GM12878 (cell line): Measurements from ENCODE around the gene ACOT13. TPM values are rescaled to one million over a fixed set of nuclear protein-coding genes. Genes with fewer than 3 reads are reported as not detected.

Experiments
- ATAC-seq: fragments of 200-7000 bp; cut with Tn5 transposase; 3 replicates; pipeline ENCODE4 v1.9.1; 2020; ENCODE audit warnings: mild to moderate bottlenecking, moderate library complexity
- BruUV-seq: library from RNA; stranded (reverse); fragments of 400-500 nt; replicated peaks from 2 replicates; lab custom pipeline; 2021; lab: Mats Ljungman, UMichigan
- CTCF ChIA-PET: fragments of 300-600 bp; sonication (Branson Sonifier 250); formaldehyde crosslinking; extraction: SDS; loops from one replicate; lab custom pipeline; 2021; ENCODE audit warnings: inconsistent platforms; lab: Yijun Ruan, JAX
- POLR2A ChIA-PET: fragments of 350-600 bp; formaldehyde crosslinking; extraction: SDS; loops from one replicate; lab custom pipeline; 2021; ENCODE audit warnings: inconsistent platforms; lab: Charles Lee
- RAD21 ChIA-PET: fragments of 300-600 bp; sonication (Branson Sonifier 250); formaldehyde crosslinking; loops from one replicate; lab custom pipeline; 2023; ENCODE audit warnings: antibody characterized with exemption; ENCODE audit not compliant: unreplicated experiment; lab: Charles Lee
- SMC1A ChIA-PET: fragments of 300-600 bp; sonication (Branson Sonifier 250); formaldehyde crosslinking; loops from one replicate; lab custom pipeline; 2023; ENCODE audit not compliant: unreplicated experiment, uncharacterized antibody; lab: Charles Lee
- DNase-seq: peaks from one replicate; pipeline ENCODE4 v3.0.0-alpha.2; 2011; ENCODE audit warnings: low read depth, low spot score
- FAIRE-seq: peaks from 3 replicates; lab custom pipeline; 2011; peaks lifted over from hg19 to GRCh38; lab: Jason Lieb, UNC
- H2AFZ ChIP-seq: 2 replicates; pipeline ENCODE4 v1.6.0; 2011; ENCODE audit warnings: low read depth, low read length, control low read depth; ENCODE audit not compliant: control insufficient read depth
- H3K27ac ChIP-seq: 2 replicates; pipeline ENCODE4 v1.5.1; 2011; ENCODE audit warnings: control low read depth; ENCODE audit not compliant: control insufficient read depth, insufficient read depth
- H3K27me3 ChIP-seq, 2 experiments: replicated peaks in 1 of 2; 2 replicates each; pipeline versions ENCODE4 v1.6.0 to v1.6.1; 2011; ENCODE audit warnings: low read length in 1 of 2; ENCODE audit not compliant: control insufficient read depth in 2 of 2, insufficient read depth in 2 of 2
- H3K36me3 ChIP-seq, 2 experiments: 2 replicates each; pipeline ENCODE4 v1.5.1; 2011; ENCODE audit warnings: low read length in 1 of 2; ENCODE audit not compliant: control insufficient read depth in 2 of 2, insufficient read depth in 2 of 2
- H3K4me1 ChIP-seq: 2 replicates; pipeline ENCODE4 v1.6.1; 2011; ENCODE audit warnings: mild to moderate bottlenecking, low read length, moderate library complexity, mixed read lengths; ENCODE audit not compliant: control insufficient read depth, insufficient read depth
- H3K4me2 ChIP-seq: 2 replicates; pipeline ENCODE4 v1.6.0; 2011; ENCODE audit warnings: control low read depth; ENCODE audit not compliant: control insufficient read depth, insufficient read depth
- H3K4me3 ChIP-seq: fragments of 200-600 bp; sonication (generic); 2 replicates; pipeline ENCODE4 v1.5.1; 2016
- H3K79me2 ChIP-seq: 2 replicates; pipeline ENCODE4 v1.6.0; 2011; ENCODE audit warnings: low read length; ENCODE audit not compliant: control insufficient read depth, insufficient read depth
- H3K9ac ChIP-seq: 2 replicates; pipeline ENCODE4 v1.8.0; 2011; ENCODE audit warnings: low read length, control low read depth, mixed read lengths; ENCODE audit not compliant: control insufficient read depth, insufficient read depth
- H3K9me3 ChIP-seq: replicated peaks from 3 replicates; pipeline ENCODE4 v1.5.1; 2011; ENCODE audit warnings: mild to moderate bottlenecking, low read length; ENCODE audit not compliant: control insufficient read depth, insufficient read depth
- H4K20me1 ChIP-seq: 2 replicates; pipeline ENCODE4 v1.6.0; 2011; ENCODE audit not compliant: control insufficient read depth, insufficient read depth
- BHLHE40 ChIP-seq, 2 experiments: fragments of 450-650 bp in 1 of 2; IDR thresholded peaks; 2 replicates each; pipeline ENCODE4 v1.6.1; 2011 to 2017; ENCODE audit warnings: low read depth in 2 of 2, borderline replicate concordance in 1 of 2, improper control_type of control experiment in 1 of 2, low read length in 1 of 2, mild to moderate bottlenecking in 1 of 2
- CHD4 ChIP-seq: fragments of 200-600 bp; sonication (generic); IDR thresholded peaks from 2 replicates; pipeline ENCODE4 v1.6.1; 2016; ENCODE audit warnings: mild to moderate bottlenecking
- IKZF1 ChIP-seq: fragments of 450-650 bp; conservative IDR thresholded peaks from 2 replicates; pipeline ENCODE4 v1.6.1; 2017; ENCODE audit warnings: antibody characterized with exemption, mild to moderate bottlenecking
- NR2F1 ChIP-seq: fragments of 450-650 bp; conservative IDR thresholded peaks from 2 replicates; pipeline ENCODE4 v1.6.1; 2017; ENCODE audit warnings: mild to moderate bottlenecking
- PBX3 ChIP-seq: IDR thresholded peaks from 2 replicates; pipeline ENCODE4 v1.6.1; 2011; ENCODE audit warnings: mild to moderate bottlenecking, low read depth, low read length, moderate library complexity; ENCODE audit not compliant: insufficient replicate concordance
- RBBP5 ChIP-seq: fragments of 200-600 bp; sonication (generic); conservative IDR thresholded peaks from 2 replicates; pipeline ENCODE4 v1.6.1; 2016
- SIN3A ChIP-seq: IDR thresholded peaks from 2 replicates; pipeline ENCODE4 v1.6.1; 2012; ENCODE audit warnings: low read depth, low read length, improper control_type of control experiment
- SKIL ChIP-seq: fragments of 450-650 bp; IDR thresholded peaks from 2 replicates; pipeline ENCODE4 v1.6.1; 2017; ENCODE audit warnings: mild to moderate bottlenecking, low read depth, inconsistent platforms; ENCODE audit not compliant: poor library complexity, severe bottlenecking
- YY1 ChIP-seq: IDR thresholded peaks from 2 replicates; pipeline ENCODE4 v1.6.1; 2011; ENCODE audit warnings: low read depth, mild to moderate bottlenecking, low read length
- ZBED1 ChIP-seq: IDR thresholded peaks from 2 replicates; pipeline ENCODE4 v1.6.1; 2016; ENCODE audit warnings: borderline replicate concordance
- WGBS: methylation state at CpG from one replicate; pipeline ENCODE4 v1.1.6; 2016; ENCODE audit warnings: low lambda C conversion rate; ENCODE audit not compliant: insufficient replicate concordance, insufficient coverage; ENCODE audit errors: missing lambda C conversion rate; 5-methylcytosine and 5-hydroxymethylcytosine counted together
- in situ Hi-C: fragments of 300-500 bp; cut with MboI; formaldehyde crosslinking; loops from 9 replicates; pipeline ENCODE4 v1.14.3; 2018; ENCODE audit warnings: mixed read lengths
- intact Hi-C: fragments of 100-400 bp; cut with micrococcal nuclease; formaldehyde crosslinking; loops from one replicate; pipeline ENCODE4 v1.14.2; 2022; ENCODE audit not compliant: unreplicated experiment
- polyA plus RNA-seq, 11 experiments: library from polyadenylated mRNA; depleted of rRNA in 4 of 11; unstranded in 6 of 11; stranded (reverse) in 5 of 11; fragments of >200 nt; fragmentation: Nextera tagmentation in 4 of 11; fragmentation: Illumina TruSeq in 1 of 11; extraction: Ambion mirVana in 4 of 11; extraction: Trizol in 1 of 11; gene quantifications; 1 replicate in 1 of 11; 2 replicates in 10 of 11; pipeline versions ENCODE4 v1.2.1 to v1.2.3, GENCODE V29; 2011 to 2016; ENCODE audit warnings: inconsistent platforms in 2 of 11, missing spikeins in 2 of 11, low read depth in 1 of 11
- total RNA-seq, 4 experiments: library from RNA; depleted of rRNA in 3 of 4; stranded (reverse); fragments of >200 nt in 3 of 4; fragmentation: Illumina TruSeq in 1 of 4; extraction: Trizol in 1 of 4; gene quantifications; 2 replicates each; pipeline versions ENCODE4 v1.2.1 to v1.2.3, GENCODE V29; 2013 to 2021
- TF ChIP-seq, protein P1 (sequence below): fragments of 450-650 bp; IDR thresholded peaks from 2 replicates; pipeline ENCODE4 v1.6.1; 2014; ENCODE audit warnings: mild to moderate bottlenecking

The ACOT13 gene
- total and polyA plus RNA-seq, 10 of the 15 experiments (the other 5 are each of a cell fraction or from before 2014, with no cell fraction given): 6.0 to 60.6 (median 36.6) TPM

- in situ Hi-C loops: no loop called here
- DNase-seq: no peak
- no peak for ATAC-seq
- no peaks in the 10 kb centered on the region for H3K27me3 ChIP-seq
- FAIRE-seq: no peak
- H3K4me3 ChIP-seq: no peak overlapping the region
- H3K4me1 ChIP-seq: no peaks in the 10 kb centered on the region
- no peaks in the 10 kb centered on the region for H3K36me3 ChIP-seq
- no TSS peak for BruUV-seq
- ChIA-PET CTCF (interaction anchor here (2.6 kb wide), 1 partner anchor 13 kb away, joined by 8 read pairs; no protein-coding TSS in a partner anchor), SMC1A (interaction anchor here (1.0 kb wide), 1 partner anchor 106 kb away, joined by 3 read pairs; the partner anchor contains the start of gene KIAA0319), RAD21 (no interaction called here), POLR2A (no interaction called here)
- peaks cover 2% of the 10 kb centered on the region; the same call in 2 of the 3 replicates for H3K9me3 ChIP-seq
- no peak overlapping the region for H3K27ac ChIP-seq
- whole genome bisulfite sequencing: 87% methylated on average over 1 of the region's 1 CpG
- TF ChIP-seq NR2F1: no peak
- H2AFZ ChIP-seq: no peak overlapping the region
- no peaks in the 10 kb centered on the region for H4K20me1 ChIP-seq
- H3K9ac ChIP-seq: no peak overlapping the region
- H3K79me2 ChIP-seq: no peaks in the 10 kb centered on the region
- intact Hi-C loops: no loop called here
- H3K4me2 ChIP-seq: no peak overlapping the region
Measured at GRCh38 chr6:24752917-24753492, 86.1 kb downstream of the ACOT13 start.

GRCh38 chr6:24753545-24753944 lies 86.7 kb downstream of the ACOT13 start:
- Histone ChIP-seq H2AFZ (no peak overlapping the region), H3K4me2 (no peak overlapping the region), H3K4me1 (no peaks in the 10 kb centered on the region), H4K20me1 (no peaks in the 10 kb centered on the region), H3K4me3 (no peak overlapping the region), H3K27me3 (no peaks in the 10 kb centered on the region), H3K79me2 (no peaks in the 10 kb centered on the region), H3K9me3 (peaks cover 2% of the 10 kb centered on the region; the same call in 2 of the 3 replicates), H3K9ac (no peak overlapping the region), H3K27ac (no peak overlapping the region), H3K36me3 (no peaks in the 10 kb centered on the region)
- TF ChIP-seq ZBED1: no peak
- no peak for TF ChIP-seq SIN3A
- no peak for TF ChIP-seq RBBP5
- TF ChIP-seq IKZF1: no peak
- TF ChIP-seq YY1: no peak
- no peak for TF ChIP-seq BHLHE40 (IDR thresholded peaks at IDR 0.05; ENCODE audit: borderline replicate concordance in 1 of 2, low read depth in 2 of 2, low read length in 1 of 2)
- TF ChIP-seq PBX3: no peak
- TF ChIP-seq, protein P1, sequence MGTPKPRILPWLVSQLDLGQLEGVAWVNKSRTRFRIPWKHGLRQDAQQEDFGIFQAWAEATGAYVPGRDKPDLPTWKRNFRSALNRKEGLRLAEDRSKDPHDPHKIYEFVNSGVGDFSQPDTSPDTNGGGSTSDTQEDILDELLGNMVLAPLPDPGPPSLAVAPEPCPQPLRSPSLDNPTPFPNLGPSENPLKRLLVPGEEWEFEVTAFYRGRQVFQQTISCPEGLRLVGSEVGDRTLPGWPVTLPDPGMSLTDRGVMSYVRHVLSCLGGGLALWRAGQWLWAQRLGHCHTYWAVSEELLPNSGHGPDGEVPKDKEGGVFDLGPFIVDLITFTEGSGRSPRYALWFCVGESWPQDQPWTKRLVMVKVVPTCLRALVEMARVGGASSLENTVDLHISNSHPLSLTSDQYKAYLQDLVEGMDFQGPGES: no peak
- TF ChIP-seq CHD4: no peak
- no peak for TF ChIP-seq SKIL
- ChIA-PET SMC1A (interaction anchor here (1.0 to 1.6 kb wide), 3 partner anchors 15 to 107 kb away, joined by 3 to 5 read pairs (median 3); partner anchors contain the start of gene KIAA0319), CTCF (interaction anchor here (0.8 to 2.6 kb wide), 2 partner anchors 13 to 172 kb away, joined by 4 to 8 read pairs; no protein-coding TSS in a partner anchor), RAD21 (no interaction called here), POLR2A (no interaction called here)
- intact Hi-C loops: no loop called here
- FAIRE-seq (no peak), ATAC-seq (no peak), DNase-seq (no peak)
- WGBS: 14% methylated on average over 2 of the region's 2 CpGs
- BruUV-seq: no TSS peak
- in situ Hi-C loops: no loop called here
